Body of pancreas (tissue), 4 donors: ENCODE results near the gene SRPK2.

Experiments used
- POLR2A ChIP-seq, 3 donors: fragments of 450-650 bp; IDR thresholded peaks; one replicate each; pipeline ENCODE4 v1.6.1; 2016; ENCODE audit warnings: antibody characterized with exemption in 3 of 3, mild to moderate bottlenecking in 2 of 3
- TF ChIP-seq, protein P1 (sequence below), 7 experiments: fragments of 450-650 bp in 4 of 7; fragments of 200-600 bp in 3 of 7; sonication (generic) in 3 of 7; IDR thresholded peaks; one replicate each; pipeline ENCODE4 v1.5.1; 2016 to 2019; ENCODE audit warnings: antibody characterized with exemption in 7 of 7

DNA sequence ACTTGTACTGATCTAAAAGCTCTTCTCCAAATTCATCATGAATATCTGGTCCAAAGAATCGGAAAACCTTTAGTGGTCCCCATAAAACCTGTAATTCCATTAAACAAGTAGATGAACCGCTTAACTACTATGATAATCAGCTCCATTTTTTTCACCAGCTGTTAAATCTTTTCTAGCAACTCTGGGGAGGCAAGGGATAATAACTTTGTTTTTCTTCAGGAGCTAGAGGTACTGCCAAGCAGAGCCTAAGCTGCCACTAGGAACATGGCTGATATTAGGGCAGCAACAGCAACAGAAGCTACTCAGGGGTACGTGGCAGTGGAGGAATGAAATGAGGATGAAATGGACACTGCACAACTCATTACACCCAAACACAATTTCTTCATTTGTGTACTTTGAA, 138.0 kb downstream of the SRPK2 start:
- TF ChIP-seq, protein P1, sequence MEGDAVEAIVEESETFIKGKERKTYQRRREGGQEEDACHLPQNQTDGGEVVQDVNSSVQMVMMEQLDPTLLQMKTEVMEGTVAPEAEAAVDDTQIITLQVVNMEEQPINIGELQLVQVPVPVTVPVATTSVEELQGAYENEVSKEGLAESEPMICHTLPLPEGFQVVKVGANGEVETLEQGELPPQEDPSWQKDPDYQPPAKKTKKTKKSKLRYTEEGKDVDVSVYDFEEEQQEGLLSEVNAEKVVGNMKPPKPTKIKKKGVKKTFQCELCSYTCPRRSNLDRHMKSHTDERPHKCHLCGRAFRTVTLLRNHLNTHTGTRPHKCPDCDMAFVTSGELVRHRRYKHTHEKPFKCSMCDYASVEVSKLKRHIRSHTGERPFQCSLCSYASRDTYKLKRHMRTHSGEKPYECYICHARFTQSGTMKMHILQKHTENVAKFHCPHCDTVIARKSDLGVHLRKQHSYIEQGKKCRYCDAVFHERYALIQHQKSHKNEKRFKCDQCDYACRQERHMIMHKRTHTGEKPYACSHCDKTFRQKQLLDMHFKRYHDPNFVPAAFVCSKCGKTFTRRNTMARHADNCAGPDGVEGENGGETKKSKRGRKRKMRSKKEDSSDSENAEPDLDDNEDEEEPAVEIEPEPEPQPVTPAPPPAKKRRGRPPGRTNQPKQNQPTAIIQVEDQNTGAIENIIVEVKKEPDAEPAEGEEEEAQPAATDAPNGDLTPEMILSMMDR (IDR thresholded peaks at IDR 0.05): no peak
- no peak for TF ChIP-seq POLR2A (IDR thresholded peaks at IDR 0.05)
